Prostate gland (tissue), 2 donors: ENCODE results near the gene TYK2. TPM values are rescaled to one million over a fixed set of nuclear protein-coding genes. Genes with fewer than 3 reads are reported as not detected.

Source experiments
- DNase-seq: peaks from one replicate; pipeline ENCODE4 v3.0.0-alpha.2; 2019; ENCODE audit warnings: low spot score
- H3K27ac ChIP-seq, 2 donors: fragments of 200-600 bp; sonication (generic); 2 replicates each; pipeline ENCODE4 v1.5.1; 2017 to 2019
- H3K27me3 ChIP-seq: fragments of 200-600 bp; sonication (generic); replicated peaks from 2 replicates; pipeline ENCODE4 v1.5.1; 2019; ENCODE audit not compliant: insufficient read depth
- H3K36me3 ChIP-seq, 2 donors: fragments of 200-600 bp; sonication (generic); 1 replicate in 1 of 2; 2 replicates in 1 of 2; pipeline versions ENCODE4 v1.5.1 to v1.8.1; 2017 to 2019
- H3K4me1 ChIP-seq: fragments of 200-600 bp; sonication (generic); replicated peaks from 2 replicates; pipeline ENCODE4 v1.5.1; 2019
- H3K4me3 ChIP-seq, 2 donors: fragments of 200-600 bp; sonication (generic); 2 replicates each; pipeline ENCODE4 v1.5.1; 2017 to 2019
- H3K9me3 ChIP-seq: fragments of 200-600 bp; sonication (generic); 2 replicates; pipeline ENCODE4 v1.5.1; 2017
- CTCF ChIP-seq, 4 experiments: fragments of 200-600 bp in 2 of 4; fragments of 450-650 bp in 2 of 4; sonication (generic) in 2 of 4; IDR thresholded peaks; 1 replicate in 3 of 4; 2 replicates in 1 of 4; pipeline ENCODE4 v1.5.1; 2016 to 2019; ENCODE audit warnings: antibody characterized with exemption in 4 of 4, mild to moderate bottlenecking in 2 of 4, moderate library complexity in 2 of 4
- POLR2A ChIP-seq: fragments of 450-650 bp; IDR thresholded peaks from one replicate; pipeline ENCODE4 v1.6.1; 2016; ENCODE audit warnings: antibody characterized with exemption, mild to moderate bottlenecking
- POLR2AphosphoS5 ChIP-seq: sonication (generic); formaldehyde crosslinking; IDR thresholded peaks from one replicate; pipeline ENCODE4 v1.6.1; 2017; ENCODE audit warnings: antibody characterized with exemption
- WGBS: methylation state at CpG from one replicate; pipeline ENCODE4 v1.1.5; 2018; 5-methylcytosine and 5-hydroxymethylcytosine counted together
- intact Hi-C: fragments of 100-400 bp; cut with DNase I; formaldehyde crosslinking; loops from one replicate; pipeline ENCODE4 v1.14.2; 2022
- total RNA-seq, 2 donors: library from RNA; depleted of rRNA; stranded (reverse); fragments of >200 nt; gene quantifications; one replicate each; pipeline ENCODE4 v1.1.0, GENCODE V29; 2016

TYK2 gene
- total RNA-seq, 2 donors from 2014 or later: 90.8 to 161 TPM

GRCh38 chr19:10419646-10420443, 39.5 kb upstream of the TYK2 start:
- H3K4me1 ChIP-seq: peaks cover 13% of the 10 kb centered on the region
- H3K27ac ChIP-seq: no peak overlapping the region
- no peaks in the 10 kb centered on the region for H3K9me3 ChIP-seq
- no peak for TF ChIP-seq CTCF (IDR thresholded peaks at IDR 0.05)
- TF ChIP-seq POLR2AphosphoS5: no peak
- TF ChIP-seq POLR2A: no peak
- WGBS: 2% methylated on average over 40 of the region's 61 CpGs
- H3K27me3 ChIP-seq: peaks cover 30% of the 10 kb centered on the region
- intact Hi-C loops: no loop called here
- H3K4me3 ChIP-seq: peak overlapping the region in 1 of 2 donors; percentile 8
- H3K36me3 ChIP-seq: no peaks in the 10 kb centered on the region
- DNase-seq: no peak

GRCh38 chr19:10419200-10419645, 38.9 kb upstream of the TYK2 start:
- WGBS: 1% methylated on average over 29 of the region's 40 CpGs
- no peak for DNase-seq
- Histone ChIP-seq H3K27me3 (peaks cover 30% of the 10 kb centered on the region), H3K36me3 (no peaks in the 10 kb centered on the region), H3K9me3 (no peaks in the 10 kb centered on the region), H3K4me3 (no peak overlapping the region), H3K4me1 (peaks cover 13% of the 10 kb centered on the region), H3K27ac (no peak overlapping the region)
- TF ChIP-seq CTCF (IDR thresholded peaks at IDR 0.05): no peak
- no peak for TF ChIP-seq POLR2A
- TF ChIP-seq POLR2AphosphoS5: no peak
- intact Hi-C loops: no loop called here

GRCh38 chr19:10418485-10419199, 38.3 kb upstream of the TYK2 start:
- intact Hi-C loops: no loop called here
- H3K9me3 ChIP-seq: no peaks in the 10 kb centered on the region
- H3K4me3 ChIP-seq: no peak overlapping the region
- H3K4me1 ChIP-seq: peaks cover 13% of the 10 kb centered on the region
- H3K36me3 ChIP-seq: no peaks in the 10 kb centered on the region
- no peak for DNase-seq
- TF ChIP-seq POLR2A (no peak), POLR2AphosphoS5 (no peak), CTCF (IDR thresholded peaks at IDR 0.05) (no peak)
- 2% methylated on average over 24 of the region's 32 CpGs for WGBS
- peaks cover 30% of the 10 kb centered on the region for H3K27me3 ChIP-seq
- H3K27ac ChIP-seq: no peak overlapping the region

- intact Hi-C loops: no loop called here
- Histone ChIP-seq H3K27me3 (peaks cover 30% of the 10 kb centered on the region), H3K4me3 (no peak overlapping the region), H3K4me1 (peaks cover 13% of the 10 kb centered on the region), H3K9me3 (no peaks in the 10 kb centered on the region), H3K36me3 (no peaks in the 10 kb centered on the region), H3K27ac (no peak overlapping the region)
- no peak for TF ChIP-seq POLR2AphosphoS5
- no peak for TF ChIP-seq CTCF (IDR thresholded peaks at IDR 0.05)
- no peak for TF ChIP-seq POLR2A
- 6% methylated on average over 3 of the region's 3 CpGs for WGBS
- no peak for DNase-seq
Measured at GRCh38 chr19:10418235-10418484, 37.8 kb upstream of the TYK2 start.
